GM18951 (cell line): Measurements from ENCODE around the gene PRKN.

Source experiments
- POLR2A ChIP-seq: IDR thresholded peaks from 4 replicates; pipeline ENCODE4 v1.6.1; 2011; ENCODE audit warnings: mild to moderate bottlenecking; ENCODE audit not compliant: insufficient read length, insufficient read depth; ENCODE audit errors: extremely low read depth
- in situ Hi-C: fragments of 300-500 bp; cut with MboI; formaldehyde crosslinking; loops from one replicate; pipeline ENCODE4 v1.12.0; 2022; ENCODE audit warnings: low sequenced_read_pairs, mixed read lengths, inconsistent platforms; ENCODE audit not compliant: unreplicated experiment

The PRKN gene

GRCh38 chr6:162154001-162154400 lies 573.6 kb downstream of the PRKN start:
- no peak for TF ChIP-seq POLR2A

GRCh38 chr6:162153120-162153519 lies 574.4 kb downstream of the PRKN start:
- no peak for TF ChIP-seq POLR2A

More at GRCh38 chr6:162154001-162154400, 573.6 kb downstream of the PRKN start:
- in situ Hi-C loops, result no loop called here

DNA sequence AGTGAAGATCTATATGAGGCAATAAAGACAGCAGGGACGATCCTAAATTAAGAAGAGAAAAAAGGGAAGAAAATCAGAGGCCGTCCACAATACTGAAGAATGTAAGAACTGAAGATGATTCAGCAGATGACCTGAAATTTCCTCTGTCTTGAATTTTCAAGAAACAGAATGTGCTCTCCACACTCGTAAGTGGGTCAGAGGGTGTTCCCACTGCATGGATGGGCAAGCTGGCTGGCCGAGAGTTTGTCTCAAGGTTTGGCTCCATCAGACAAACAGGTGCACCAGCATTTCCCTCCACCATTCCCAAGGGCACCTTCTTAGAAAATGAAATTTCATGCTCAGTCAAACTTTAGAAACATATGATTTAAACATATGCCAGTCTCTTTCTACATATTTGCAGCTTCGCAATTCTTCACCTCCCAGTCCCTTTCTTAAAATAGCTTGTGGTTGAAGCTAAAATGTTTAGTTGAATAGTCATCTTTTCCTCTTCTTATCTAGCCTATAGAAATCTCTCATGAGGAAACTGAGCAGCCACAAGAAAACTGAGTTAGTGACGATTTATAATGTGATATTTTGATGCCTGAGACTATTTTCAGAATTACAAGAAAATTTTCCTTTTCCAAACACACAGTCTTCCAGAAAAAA lies 576.4 kb downstream of the PRKN start:
- no peak for TF ChIP-seq POLR2A
- in situ Hi-C loops, result no loop called here

More at GRCh38 chr6:162153120-162153519, 574.4 kb downstream of the PRKN start:
- in situ Hi-C loops, result no loop called here

GRCh38 chr6:162150295-162150694 lies 577.3 kb downstream of the PRKN start:
- in situ Hi-C loops, result no loop called here
- TF ChIP-seq POLR2A, result no peak

- in situ Hi-C loops, result no loop called here
- no peak for TF ChIP-seq POLR2A
Observed at GRCh38 chr6:162149786-162150185, 577.8 kb downstream of the PRKN start.

DNA sequence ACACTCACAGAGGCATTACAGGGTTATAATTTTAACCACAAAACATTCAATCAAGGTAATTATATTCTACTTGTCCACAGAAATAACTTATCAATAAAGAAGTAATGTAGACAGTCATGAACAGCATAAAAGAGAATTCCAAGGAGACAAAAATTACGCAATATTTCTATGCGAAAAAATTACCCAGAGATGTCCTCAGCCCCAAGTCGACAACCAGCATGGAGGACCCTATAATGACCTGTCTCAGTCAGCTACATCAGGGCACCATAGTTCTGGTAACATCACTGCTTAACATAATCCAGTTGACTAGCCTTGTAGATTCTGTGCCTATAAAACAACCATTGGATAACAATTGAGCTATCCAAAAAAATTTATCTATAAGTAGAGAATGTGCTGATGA lies 579.8 kb downstream of the PRKN start:
- in situ Hi-C loops, result no loop called here
- no peak for TF ChIP-seq POLR2A

DNA sequence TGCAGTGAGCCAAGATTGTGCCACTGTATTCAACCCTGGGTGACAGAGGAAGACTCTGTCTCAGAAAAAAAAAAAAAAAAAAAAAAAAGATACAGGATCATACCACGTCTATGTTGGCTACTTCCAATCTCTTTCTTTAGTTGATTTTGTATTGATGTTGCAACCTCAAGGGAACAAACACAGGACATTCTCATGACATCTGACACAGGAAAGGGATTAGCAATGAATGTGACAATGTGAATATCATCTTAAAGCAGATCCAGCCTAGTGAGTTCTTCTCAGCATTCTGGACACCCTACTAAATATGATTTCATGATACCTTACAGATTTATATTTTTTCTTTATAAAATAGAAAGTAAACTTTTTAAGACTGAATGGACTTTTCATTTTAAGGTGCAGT lies 580.3 kb downstream of the PRKN start:
- in situ Hi-C loops, result no loop called here
- TF ChIP-seq POLR2A, result no peak

DNA sequence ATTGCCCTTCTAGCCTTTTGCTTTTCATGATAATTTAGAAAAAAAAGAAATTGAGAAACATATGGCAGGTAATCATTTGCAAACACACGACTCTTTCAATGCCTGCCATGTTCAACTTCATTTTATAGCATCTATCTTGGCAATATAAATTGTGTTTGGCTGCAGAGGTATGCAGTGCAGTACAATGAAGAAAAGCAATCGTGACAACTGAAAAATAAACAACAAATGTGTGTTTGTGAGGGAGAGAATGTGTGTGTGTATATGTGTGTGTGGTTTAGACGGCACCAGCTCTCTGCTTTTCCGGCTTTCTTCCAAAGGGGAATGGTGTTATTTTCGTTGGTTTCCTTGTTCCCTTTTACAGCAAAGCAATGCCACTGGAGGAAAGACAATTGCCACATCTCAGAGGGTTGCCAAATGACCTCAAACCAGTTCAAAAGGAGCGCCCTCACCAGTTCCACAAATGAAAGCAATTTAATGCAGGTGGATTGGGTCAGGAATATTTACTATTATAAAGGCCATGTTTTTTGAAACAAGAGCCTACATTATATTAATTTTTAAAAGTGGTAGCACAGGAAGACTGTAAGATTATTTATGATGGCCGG lies 587.2 kb downstream of the PRKN start:
- in situ Hi-C loops, result no loop called here
- TF ChIP-seq POLR2A, result no peak

DNA sequence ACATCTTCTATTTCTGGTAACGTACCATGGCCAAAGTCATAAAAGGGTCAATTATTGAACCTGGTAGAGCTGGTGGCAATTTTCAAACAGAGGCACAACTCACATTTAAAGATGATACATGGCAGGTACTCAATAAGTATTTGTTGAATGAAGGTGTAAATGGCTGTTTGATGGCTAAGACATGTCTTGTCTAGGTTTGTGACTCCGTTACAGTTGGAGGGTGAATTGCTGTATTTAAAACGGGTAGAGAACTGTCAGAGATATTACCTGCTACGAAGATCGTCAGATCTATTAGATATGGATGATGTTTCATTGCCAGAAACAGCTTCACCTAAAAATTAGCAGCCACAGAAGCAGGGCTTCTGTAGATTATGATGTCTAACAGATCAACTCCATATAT lies 601.9 kb downstream of the PRKN start:
- in situ Hi-C loops, result no loop called here
- TF ChIP-seq POLR2A, result no peak

DNA sequence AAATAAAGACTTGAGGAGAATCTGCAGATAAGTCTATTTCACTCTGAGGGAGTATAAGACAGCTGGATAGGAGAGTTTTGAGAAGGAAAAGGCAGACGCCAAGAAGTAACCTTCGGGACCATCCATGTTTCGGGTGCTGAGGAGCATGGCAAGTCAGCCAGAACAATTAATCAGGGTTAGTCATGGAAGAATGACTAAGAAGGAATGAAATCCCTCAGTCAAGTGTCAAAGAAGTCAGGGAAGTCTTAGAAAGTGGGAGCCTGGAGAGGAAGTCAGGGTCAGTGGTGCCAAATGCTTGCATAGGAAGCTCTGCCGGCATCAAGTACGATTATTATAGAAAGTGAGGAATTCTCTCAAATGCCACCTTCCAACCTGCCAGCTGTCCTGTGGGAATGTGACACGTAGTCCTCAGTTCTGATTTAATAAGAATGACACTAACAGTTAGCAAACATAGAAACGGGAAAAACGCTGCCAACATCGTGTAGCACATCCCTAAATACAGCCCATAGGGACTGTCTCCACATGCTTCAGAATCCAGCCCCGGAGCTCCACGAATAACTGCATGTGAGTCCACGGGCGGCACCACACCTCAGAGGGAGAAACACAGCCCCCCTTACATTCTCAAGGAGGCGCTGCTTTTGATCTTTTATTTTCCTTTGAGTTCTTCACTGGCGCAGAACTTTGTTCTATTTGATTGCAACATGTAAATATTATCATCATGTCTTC lies 602.7 kb downstream of the PRKN start:
- in situ Hi-C loops, result no loop called here
- no peak for TF ChIP-seq POLR2A

GRCh38 chr6:162123797-162124196 lies 603.8 kb downstream of the PRKN start:
- in situ Hi-C loops, result no loop called here
- TF ChIP-seq POLR2A, result no peak

DNA sequence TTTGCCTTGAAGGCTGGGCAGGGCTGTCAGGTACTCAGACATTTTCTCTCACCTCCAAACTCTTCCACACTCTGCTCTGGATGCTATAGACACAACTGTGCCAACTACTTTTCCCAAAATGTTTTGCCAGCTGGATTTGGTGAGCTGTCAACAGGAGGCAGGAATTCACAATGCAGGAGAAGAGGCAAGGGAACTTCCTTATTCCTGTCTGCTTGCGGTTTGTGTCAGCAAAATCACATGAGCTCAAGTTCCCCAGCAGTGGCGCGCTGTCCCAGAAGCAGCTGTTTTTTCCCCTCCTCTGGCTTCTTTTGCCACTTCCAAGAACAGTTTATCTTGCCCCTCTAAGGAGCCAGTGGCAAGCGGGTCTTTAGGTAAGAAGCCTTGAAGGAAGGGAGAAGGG lies 608.2 kb downstream of the PRKN start:
- in situ Hi-C loops, result no loop called here
- TF ChIP-seq POLR2A, result no peak

GRCh38 chr6:162118706-162119105 lies 608.9 kb downstream of the PRKN start:
- in situ Hi-C loops, result no loop called here
- TF ChIP-seq POLR2A, result no peak
